Measurements from ENCODE around the gene ATXN1. TPM values are rescaled to one million over a fixed set of nuclear protein-coding genes. Genes with fewer than 3 reads are reported as not detected.

Gene ATXN1
- total RNA-seq, 1 donor from 2014 or later = 64.5 TPM

DNA sequence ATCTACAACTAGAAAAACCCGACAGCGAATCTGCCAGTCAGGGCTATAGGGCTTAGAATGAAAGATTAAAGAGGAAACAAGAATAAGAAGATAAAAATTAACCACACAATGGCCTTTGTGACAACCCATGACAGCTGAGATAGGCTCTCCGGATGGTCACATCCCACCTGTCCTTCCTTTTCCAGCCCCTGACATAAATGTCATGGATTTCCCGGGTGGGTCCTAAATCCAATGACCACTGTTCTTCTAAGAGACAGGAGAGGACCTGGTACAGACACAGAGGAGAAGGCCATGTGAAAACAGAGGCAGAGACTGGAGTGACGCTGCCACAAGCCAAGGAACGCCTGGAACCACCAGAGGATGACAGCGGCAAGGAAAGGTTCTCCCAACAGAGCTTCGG is 41.8 kb downstream of the ATXN1 start:
- Mint-ChIP-seq H3K27ac (ENCODE audit: unreplicated experiment) (no peak overlapping the region), H3K4me3 (ENCODE audit: unreplicated experiment) (no peak overlapping the region), H3K36me3 (ENCODE audit: low read depth) (peaks cover 3% of the 10 kb centered on the region), H3K27me3 (ENCODE audit: low read depth) (no peaks in the 10 kb centered on the region), H3K9me3 (ENCODE audit: low read depth) (no peaks in the 10 kb centered on the region), H3K4me1 (ENCODE audit: low read depth) (peaks cover 55% of the 10 kb centered on the region)
- TF ChIP-seq, protein P1, sequence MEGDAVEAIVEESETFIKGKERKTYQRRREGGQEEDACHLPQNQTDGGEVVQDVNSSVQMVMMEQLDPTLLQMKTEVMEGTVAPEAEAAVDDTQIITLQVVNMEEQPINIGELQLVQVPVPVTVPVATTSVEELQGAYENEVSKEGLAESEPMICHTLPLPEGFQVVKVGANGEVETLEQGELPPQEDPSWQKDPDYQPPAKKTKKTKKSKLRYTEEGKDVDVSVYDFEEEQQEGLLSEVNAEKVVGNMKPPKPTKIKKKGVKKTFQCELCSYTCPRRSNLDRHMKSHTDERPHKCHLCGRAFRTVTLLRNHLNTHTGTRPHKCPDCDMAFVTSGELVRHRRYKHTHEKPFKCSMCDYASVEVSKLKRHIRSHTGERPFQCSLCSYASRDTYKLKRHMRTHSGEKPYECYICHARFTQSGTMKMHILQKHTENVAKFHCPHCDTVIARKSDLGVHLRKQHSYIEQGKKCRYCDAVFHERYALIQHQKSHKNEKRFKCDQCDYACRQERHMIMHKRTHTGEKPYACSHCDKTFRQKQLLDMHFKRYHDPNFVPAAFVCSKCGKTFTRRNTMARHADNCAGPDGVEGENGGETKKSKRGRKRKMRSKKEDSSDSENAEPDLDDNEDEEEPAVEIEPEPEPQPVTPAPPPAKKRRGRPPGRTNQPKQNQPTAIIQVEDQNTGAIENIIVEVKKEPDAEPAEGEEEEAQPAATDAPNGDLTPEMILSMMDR (IDR thresholded peaks at IDR 0.05) = no peak
- DNase-seq (ENCODE audit: low spot score) = no peak

- TF ChIP-seq, protein P1 (IDR thresholded peaks at IDR 0.05) = no peak
- Mint-ChIP-seq H3K27me3 (ENCODE audit: low read depth) (no peaks in the 10 kb centered on the region), H3K4me1 (ENCODE audit: low read depth) (peaks cover 52% of the 10 kb centered on the region), H3K36me3 (ENCODE audit: low read depth) (peaks cover 3% of the 10 kb centered on the region), H3K4me3 (ENCODE audit: unreplicated experiment) (no peak overlapping the region), H3K9me3 (ENCODE audit: low read depth) (no peaks in the 10 kb centered on the region), H3K27ac (ENCODE audit: unreplicated experiment) (peak overlapping the region; percentile 50)
- DNase-seq (ENCODE audit: low spot score) = no peak
Measured at GRCh38 chr6:16718356-16718755, 42.9 kb downstream of the ATXN1 start.

- H3K36me3 Mint-ChIP-seq (ENCODE audit: low read depth) = peaks cover 3% of the 10 kb centered on the region
- H3K4me3 Mint-ChIP-seq (ENCODE audit: unreplicated experiment) = no peak overlapping the region
- no peak for DNase-seq (ENCODE audit: low spot score)
- H3K27ac Mint-ChIP-seq (ENCODE audit: unreplicated experiment) = peak overlapping the region; percentile 50
- H3K9me3 Mint-ChIP-seq (ENCODE audit: low read depth) = no peaks in the 10 kb centered on the region
- peaks cover 52% of the 10 kb centered on the region for H3K4me1 Mint-ChIP-seq (ENCODE audit: low read depth)
- TF ChIP-seq, protein P1 (IDR thresholded peaks at IDR 0.05) = no peak
- H3K27me3 Mint-ChIP-seq (ENCODE audit: low read depth) = no peaks in the 10 kb centered on the region
Measured at GRCh38 chr6:16717275-16717942, 43.9 kb downstream of the ATXN1 start.

- no peaks in the 10 kb centered on the region for H3K27me3 Mint-ChIP-seq (ENCODE audit: low read depth)
- no peak for DNase-seq (ENCODE audit: low spot score)
- TF ChIP-seq, protein P1 (IDR thresholded peaks at IDR 0.05) = no peak
- H3K9me3 Mint-ChIP-seq (ENCODE audit: low read depth) = no peaks in the 10 kb centered on the region
- no peak overlapping the region for H3K4me3 Mint-ChIP-seq (ENCODE audit: unreplicated experiment)
- H3K27ac Mint-ChIP-seq (ENCODE audit: unreplicated experiment) = no peak overlapping the region
- peaks cover 3% of the 10 kb centered on the region for H3K36me3 Mint-ChIP-seq (ENCODE audit: low read depth)
- peaks cover 53% of the 10 kb centered on the region for H3K4me1 Mint-ChIP-seq (ENCODE audit: low read depth)
Measured at GRCh38 chr6:16716321-16716858, 44.9 kb downstream of the ATXN1 start.

- TF ChIP-seq, protein P1 (IDR thresholded peaks at IDR 0.05) = peak; percentile 13
- H3K4me3 Mint-ChIP-seq (ENCODE audit: unreplicated experiment) = no peak overlapping the region
- DNase-seq (ENCODE audit: low spot score) = no peak
- peak overlapping the region; percentile 96 for H3K27ac Mint-ChIP-seq (ENCODE audit: unreplicated experiment)
- H3K36me3 Mint-ChIP-seq (ENCODE audit: low read depth) = peaks cover 1% of the 10 kb centered on the region
- H3K4me1 Mint-ChIP-seq (ENCODE audit: low read depth) = peaks cover 40% of the 10 kb centered on the region
- no peaks in the 10 kb centered on the region for H3K27me3 Mint-ChIP-seq (ENCODE audit: low read depth)
- H3K9me3 Mint-ChIP-seq (ENCODE audit: low read depth) = no peaks in the 10 kb centered on the region
Measured at GRCh38 chr6:16713597-16713996, 47.7 kb downstream of the ATXN1 start.

All from chondrocyte (in vitro differentiated cells).